Putamen (tissue), 1 donor: ENCODE measurements around the gene NCOR1.
A peak's percentile ranks its signal among the peaks of the same experiment; 100 is the strongest.
"Not testable (repeated sequence)": the region's sequence is repeated elsewhere in the genome, so short reads cannot be mapped to it uniquely, and the experiment has no call there.

ENCODE experiments used
- DNase-seq: peaks from one replicate; pipeline ENCODE4 v3.0.0-alpha.2; 2016; ENCODE audit warnings: low spot score

NCOR1 gene

DNA sequence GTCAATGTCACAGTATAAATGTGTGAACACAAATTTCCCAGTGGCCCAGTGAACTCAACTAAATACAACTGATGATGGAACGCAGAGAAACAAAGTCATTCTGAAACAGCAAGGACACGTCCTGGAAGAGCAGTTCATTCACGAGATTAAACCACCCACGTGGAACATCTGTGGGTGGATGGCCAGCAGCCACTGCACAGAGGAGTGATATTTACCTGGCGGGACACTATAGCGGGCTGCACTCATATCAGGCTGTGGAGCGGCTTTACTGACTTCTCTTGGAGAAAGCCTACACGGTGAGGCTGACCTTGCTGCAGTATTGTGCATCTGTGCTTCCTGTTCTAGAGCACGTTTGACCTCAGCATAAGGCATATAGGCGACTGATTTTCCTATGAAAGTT lies 128.4 kb downstream of the NCOR1 start:
- DNase-seq, result no peak

DNA sequence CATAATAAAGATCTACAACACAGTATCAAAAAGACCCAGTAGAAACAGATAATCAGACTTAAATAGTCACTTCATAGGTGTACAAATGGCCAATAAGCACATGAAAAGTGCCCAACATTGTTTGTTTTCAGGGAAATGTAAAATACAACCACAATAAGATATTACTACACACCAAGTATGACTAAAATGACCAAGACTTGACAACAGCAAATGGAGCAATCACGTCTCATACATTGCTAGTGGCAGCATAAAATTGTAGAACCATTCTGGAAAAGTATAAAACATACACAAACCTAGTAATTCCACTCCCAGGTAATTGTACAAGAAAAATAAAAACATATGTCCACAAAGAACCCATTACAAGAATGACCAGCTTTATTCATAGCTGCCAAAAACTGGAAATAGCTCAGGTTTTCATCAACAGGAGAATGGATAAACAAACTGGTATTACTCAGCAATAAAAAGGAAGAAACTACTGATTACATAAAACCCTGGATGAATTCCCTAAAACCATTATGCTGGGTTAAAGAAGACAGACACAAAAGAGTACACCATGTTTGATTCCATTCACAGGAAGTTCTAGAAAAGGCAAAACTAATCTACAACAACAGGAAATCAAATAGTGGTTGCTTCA lies 130.2 kb downstream of the NCOR1 start:
- no peak for DNase-seq

DNA sequence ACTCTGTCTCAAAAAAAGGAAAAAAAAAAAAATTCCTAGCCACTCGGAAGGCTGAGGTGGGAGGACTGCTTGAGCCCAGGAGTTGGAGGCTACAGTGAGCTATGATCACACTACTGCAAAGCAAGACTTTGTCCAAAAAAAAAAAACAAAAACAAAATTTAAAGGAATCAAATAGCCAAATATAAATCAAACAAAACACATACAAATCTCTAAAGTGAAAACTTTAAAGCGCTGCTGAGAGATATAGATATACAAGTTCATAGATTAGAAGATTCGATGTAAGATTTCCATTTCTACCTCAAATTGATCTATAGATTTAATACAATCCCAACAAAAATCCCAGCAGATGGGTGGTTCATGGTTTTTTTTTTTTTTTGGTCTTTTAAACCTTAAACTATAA lies 132.1 kb downstream of the NCOR1 start:
- no peak for DNase-seq

DNA sequence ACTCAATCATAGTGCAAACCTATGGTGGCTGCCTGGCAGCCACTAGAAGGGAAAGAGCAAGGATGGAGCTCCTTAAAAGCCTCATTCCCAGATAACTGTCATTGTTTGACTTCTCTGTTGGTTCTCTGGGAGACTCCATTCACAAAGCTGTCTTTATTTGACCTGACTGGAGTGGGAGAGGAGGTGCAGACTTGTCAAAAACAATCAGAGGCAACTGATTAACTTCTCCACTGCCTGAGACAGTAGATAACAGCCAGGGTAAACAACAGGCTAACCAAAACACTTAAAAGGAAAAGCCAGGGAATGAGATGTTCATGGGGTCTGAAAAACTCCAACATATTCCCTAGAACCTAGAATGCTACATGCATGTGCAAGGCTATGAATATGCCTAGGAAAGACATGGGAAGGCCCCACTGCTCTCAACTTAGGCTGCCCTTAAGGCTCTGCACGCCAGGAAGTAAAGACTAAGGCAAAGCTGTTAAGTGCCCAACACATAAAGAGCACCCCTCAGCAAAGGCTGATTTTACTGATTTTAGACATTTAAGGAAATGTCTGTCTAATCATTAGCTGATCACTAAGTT lies 133.7 kb downstream of the NCOR1 start:
- no peak for DNase-seq

DNA sequence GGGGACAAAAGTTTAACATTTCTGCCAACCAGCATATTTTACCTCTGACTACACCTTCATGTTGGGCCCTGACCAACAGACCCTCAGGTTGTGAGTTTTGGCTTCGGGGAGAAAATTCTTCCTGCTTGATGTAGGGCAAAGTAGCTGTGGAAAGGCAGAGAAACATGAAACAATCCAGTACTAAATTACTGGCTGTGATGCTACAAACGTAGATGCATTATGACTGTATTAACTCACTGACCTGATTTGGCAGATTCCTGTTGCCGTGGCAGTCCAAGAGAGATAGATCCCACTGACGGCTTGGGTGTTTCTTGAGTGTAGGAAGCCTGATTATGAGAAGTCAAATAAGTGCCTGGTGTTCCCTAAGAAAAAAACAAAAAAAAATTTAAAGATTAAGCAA lies 135.0 kb downstream of the NCOR1 start:
- DNase-seq, result no peak

DNA sequence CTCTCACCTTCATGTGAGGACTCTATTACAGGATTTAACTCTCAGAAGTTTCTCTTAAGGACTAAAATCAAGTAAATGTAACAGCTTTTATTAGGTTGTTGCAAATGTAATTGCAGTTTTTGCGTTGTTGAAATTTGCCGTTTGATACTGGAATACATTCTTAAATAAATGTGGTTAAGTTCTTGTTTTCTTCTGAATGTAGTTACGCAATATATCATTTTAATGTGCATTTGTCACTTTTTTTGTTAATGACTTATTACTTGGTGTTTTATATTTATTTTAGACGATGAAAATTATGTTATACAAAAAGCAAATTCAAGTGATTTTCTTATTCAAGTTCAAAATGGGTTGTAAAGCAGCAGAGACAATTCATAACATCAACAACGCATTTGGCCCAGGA lies 139.4 kb downstream of the NCOR1 start:
- no peak for DNase-seq

DNA sequence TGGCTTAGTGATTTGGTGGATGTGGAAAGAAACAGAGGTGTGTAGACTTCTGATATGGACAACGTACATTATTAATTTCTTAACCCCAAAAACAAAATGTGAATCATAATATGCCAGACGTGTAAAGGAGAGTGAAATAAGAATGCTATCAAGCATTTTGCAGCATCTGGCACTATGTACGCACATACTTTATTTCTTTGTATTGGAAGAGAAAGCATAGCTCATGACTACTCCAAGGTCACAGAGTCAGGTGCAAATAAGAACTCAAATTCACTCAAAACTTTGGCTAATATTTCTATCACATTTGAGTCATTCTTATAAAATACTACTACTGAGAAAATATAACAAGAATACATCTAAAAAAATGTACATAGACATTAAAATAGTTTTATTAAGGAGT lies 140.9 kb downstream of the NCOR1 start:
- no peak for DNase-seq

DNA sequence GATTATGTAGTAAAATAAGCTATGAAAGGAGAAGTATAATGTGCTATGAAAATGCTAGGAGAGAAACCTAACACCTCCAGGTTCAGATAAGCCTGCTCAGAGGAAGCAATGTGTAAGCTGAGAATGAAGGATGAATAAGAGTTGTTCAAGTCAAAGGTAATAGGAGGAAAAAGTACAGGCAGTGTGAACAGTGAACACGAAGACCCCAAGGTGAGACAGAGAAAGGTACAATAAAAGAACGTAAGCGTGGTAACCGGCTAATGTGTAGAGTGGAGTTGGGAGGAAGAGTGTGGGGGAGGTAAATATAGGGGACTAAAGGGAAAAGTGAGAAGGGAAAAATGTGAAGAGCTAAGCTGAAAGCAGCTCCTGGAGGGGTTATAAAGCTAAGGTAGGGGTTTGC lies 141.5 kb downstream of the NCOR1 start:
- DNase-seq, result no peak

DNA sequence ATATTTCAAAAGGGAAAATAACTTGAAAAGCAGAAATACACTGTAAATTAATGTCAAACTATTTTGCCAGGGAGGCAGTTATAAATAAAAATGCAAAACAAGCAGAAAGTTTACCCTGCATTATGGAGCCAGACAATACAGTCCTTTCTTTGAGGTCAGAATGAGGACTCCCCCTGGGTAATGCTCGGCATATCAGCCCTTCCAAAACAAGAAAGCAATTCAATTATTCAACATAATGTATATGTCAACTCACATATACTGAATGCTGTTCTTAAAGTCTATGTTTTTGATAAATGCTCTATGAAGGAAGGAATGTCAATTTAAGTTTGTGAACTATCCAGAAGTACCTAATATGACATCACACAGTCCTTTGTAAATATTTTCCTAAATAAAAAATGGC lies 143.3 kb downstream of the NCOR1 start:
- DNase-seq, result no peak

DNA sequence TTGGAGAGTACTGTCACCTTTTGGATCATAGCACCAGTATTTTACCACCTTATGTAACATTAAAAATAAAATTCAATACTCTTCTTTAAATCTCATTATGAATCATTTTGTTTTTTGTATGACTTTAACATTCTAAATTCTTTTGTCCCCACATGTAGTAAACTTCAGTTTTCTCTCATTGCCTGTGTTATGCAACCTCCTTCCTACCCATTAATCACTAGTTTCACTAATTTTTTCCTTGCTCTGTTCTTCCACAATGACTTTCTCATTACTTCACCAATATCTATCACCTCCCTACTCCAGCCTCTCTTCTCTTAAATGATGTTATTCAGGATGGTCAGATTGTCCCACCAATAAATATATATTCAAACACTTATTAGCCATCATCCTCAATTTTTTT lies 147.0 kb downstream of the NCOR1 start:
- DNase-seq, result no peak

DNA sequence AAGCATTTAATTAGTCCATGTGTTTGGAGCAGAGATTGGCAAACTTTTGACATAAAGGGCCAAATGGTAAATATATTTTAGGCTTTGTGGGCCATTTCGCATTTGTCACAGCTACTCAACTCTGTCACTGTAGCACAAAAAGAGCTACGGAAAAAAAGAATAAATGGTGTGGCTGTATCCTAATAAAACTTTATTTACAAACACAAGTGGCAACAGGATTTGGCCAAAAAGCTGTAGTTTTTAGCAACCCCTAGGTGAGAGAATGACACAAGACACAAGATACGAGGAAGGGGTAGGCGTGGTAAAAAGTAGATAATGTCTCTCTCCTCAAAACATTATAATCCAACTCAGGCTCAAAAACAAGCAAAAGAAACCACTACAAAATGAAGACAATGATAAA lies 149.2 kb downstream of the NCOR1 start:
- no peak for DNase-seq

DNA sequence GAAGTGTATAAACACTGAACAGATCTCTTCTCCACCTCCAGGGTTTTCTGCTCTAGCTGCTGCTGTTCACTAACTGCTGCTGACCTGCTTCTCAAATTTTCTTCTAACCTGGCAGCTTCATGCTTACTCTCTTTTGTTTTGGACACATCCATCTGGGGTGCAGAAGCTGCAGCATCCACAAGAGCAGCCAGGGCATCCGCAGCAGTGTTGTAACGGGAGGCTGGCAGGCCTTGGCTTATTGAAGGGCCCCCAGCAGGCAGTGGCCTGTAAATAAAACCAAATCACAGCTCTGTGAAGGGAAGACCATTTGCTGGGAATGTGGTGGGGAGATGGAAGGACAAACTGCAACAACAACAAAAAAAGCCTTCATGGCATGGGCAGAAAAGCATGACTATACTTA lies 153.7 kb downstream of the NCOR1 start:
- DNase-seq, result no peak

DNA sequence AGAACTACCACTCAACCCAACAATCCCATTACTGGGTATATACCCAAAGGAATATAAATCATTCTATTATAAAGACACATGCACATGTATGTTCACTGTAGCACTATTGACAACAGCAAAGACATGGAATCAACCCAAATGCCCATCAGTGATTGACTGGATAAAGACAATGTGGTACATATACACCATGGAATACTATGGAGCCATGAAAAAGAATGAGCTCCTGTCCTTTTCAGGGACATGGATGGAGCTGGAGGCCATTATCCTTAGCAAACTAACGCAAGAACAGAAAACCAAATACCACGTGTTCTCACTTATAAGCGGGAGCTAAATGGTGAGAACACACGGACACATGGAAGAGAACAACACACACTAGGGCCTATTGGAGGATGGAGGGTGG lies 160.2 kb downstream of the NCOR1 start:
- not testable (repeated sequence) for DNase-seq

DNA sequence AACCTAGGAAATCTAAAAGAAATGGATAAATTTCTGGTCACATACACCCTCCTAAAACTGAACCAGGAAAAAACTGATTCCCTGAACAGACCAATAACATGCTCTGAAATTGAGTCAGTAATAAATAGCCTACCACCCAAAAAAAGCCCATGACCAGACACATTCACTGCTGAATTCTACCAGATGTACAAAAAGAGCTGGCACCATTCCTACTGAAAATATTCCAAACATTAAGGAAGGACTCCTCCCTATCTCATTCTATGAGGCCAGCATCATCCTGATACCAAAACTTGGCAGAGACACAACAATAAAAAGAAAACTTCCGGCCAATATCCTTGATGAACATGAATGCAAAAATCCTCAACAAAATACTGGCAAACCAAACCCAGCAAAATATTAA lies 162.8 kb downstream of the NCOR1 start:
- no peak for DNase-seq

DNA sequence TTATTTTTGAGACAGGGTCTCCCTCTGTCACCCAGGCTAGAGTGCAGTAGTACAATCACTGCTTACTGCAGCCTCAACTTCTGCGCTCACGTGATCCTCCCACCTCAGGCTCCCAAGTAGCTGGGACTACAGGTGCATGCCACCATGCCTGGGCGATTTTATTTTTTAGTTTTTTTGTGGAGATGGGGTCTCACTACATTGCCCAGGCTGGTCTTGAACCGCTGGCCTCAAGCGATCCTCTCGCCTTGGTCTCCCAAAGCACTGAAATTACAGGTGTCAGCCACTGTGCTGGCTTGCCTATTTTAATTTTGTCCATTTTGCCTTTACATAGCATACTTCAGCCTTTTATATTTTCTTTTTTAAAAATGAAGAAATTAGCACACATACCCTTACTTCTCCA lies 164.5 kb downstream of the NCOR1 start:
- DNase-seq, result no peak

DNA sequence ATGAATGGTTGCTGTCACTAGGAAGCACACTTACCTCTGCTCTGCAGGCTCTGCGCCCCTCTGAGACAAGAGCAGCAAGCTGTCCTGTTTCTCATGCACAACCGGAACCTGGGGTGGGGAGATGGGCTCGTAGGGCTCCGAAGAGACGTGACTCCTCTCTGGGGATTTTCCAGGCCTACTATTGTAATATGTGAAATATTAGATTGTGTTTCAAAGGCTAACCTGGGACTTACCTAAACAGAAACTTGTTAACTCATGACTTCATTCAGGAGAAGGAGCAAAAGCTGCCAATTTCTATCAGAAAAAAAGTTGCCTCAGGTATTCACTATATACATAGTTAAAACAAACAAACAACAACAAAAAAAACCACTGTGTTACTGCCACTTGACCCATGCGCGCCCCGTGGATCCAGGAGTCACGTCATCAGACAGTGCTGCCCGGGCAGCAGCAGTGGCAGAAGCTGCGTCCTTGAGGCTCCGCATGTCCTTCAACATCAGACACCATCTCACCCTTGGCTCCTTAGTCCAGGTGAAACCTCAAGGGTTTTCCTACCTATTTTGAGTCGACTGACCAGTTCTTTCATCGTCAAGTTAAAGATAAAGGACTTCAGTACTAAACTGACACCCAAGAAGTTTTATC lies 166.4 kb downstream of the NCOR1 start:
- no peak for DNase-seq

DNA sequence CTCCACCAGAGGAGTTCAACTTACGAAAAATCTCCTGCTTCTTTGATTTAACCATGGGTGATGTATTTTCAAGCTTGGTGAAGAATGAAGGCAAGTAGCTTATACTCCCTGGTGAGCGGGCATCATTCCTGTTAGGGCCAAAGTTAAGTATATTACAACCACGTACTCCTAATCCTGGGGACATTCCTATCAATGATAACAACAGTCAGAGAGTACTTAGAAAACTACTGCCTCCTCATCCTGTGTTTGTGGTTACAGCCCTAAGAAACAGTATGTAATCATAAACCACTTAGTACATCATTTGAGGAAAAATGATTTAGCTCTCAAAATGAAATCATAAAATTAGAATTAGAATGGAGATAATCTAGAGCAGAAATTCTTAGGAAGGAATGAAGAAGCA lies 168.4 kb downstream of the NCOR1 start:
- no peak for DNase-seq

DNA sequence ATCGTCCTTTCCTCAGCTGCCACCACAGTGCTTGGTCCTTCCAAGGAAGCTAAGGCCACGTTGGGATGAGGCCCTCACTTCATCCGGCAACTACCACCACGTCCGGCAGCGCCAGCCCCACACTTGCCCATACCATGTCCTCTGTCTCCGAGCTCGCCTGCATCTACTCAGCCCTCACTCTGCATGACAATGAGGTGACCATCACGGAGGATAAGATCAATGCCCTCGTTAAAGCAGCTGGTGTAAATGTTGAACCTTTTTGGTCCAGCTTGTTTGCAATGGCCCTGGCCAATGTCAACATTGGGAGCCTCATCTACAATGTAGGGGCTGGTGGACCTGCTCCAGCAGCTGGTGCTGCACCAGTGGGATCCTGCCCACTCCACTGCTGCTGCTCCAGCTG lies 170.8 kb downstream of the NCOR1 start:
- DNase-seq, result no peak

DNA sequence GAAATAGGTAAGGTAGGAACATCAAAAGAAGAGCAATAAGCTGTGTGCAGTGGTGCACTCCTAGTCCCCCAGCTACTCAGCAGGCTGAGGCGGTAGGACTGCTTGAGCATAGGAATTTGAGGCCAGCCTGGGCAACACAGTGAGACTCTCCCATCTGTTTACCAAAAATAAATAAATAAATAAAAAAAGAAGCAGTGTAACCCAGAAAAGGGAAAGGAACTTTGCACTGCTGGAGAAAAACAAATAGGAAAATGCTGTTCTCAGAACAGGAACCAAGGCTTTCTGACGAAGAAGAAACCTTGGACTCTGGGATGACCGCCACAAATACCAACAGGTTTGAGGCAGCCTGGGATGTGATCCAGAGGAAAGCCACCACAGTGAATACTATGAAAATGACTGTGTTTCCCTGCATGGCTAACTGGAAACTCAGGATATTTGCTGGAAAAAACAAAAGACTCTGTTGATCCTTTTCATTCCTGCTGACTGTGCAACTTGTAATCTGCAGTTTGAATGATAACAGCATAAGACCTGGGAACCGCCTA lies 174.6 kb downstream of the NCOR1 start:
- DNase-seq, result peak; percentile 39

DNA sequence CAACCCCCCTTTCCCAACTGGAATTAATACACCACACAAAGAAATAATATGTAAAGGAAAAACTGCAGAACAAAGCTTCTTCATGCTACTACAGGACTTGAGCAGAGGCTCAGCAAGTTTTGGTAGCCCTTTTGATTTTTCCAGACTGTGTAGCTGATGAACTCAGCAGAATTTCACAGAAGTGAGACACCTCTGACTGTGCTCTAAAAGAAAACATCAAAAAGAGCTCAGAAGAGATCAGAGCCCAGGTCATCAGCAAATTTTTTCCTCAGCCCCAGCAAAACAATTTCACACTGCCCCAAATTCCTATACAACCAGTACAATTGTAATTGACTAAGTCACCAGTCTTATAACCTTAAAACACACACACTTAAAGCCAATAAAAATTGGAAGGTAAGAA lies 177.7 kb downstream of the NCOR1 start:
- no peak for DNase-seq

DNA sequence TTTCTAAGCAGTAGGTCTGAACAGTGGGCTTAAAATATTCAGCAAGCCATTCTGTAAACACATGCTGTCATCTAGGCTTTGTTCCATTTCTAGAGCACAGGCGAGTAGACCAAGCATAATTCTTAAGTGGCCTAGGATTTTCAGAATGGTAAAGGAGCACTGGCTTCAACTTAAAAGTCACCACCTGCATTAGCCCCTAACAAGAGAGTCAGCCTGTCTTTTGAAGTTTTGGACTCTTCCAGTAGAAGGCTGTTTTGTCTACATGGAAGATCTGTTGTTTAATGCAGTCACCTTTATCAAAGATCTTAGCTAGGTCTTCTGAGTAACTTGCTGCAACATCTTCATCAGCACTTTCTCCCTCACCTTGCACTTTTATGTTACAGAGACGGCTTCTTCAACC lies 179.1 kb downstream of the NCOR1 start:
- DNase-seq, result no peak

DNA sequence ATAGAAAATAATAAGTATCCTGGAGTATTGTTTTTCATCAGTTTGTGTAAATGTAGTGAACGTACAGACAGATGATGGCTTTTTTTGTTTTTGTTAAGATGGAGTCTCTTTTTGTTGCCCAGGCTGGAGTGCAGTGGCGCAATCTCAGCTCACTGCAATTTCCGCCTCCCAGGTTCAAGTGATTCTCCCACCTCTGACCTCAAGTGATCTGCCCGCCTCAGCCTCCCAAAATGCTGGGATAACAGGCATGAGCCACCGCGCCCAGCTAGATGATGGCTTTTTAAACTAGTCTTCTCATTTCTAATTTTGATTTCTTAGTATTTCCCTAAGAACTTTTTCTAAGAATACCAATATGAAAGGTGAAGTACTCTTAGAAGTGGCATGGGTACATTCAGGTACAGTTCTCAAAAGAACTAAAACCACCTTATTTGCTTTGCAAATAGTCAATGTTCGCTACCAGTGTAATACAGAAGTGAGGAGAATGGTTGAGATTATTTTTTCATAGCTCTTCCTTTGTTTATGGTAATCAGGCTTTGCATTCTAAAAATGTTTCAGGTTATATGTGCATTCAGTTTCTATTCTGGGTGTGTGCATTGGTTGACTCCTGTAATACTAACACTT lies 181.5 kb downstream of the NCOR1 start:
- no peak for DNase-seq
